Stimulated activated CD4-positive, alpha-beta T cell treated with anti-CD3 and anti-CD28 coated beads, Interleukin-12 subunit alpha, Interleukin-12 subunit beta, amount 100 ng/mL, for 48 hours (primary cell): ENCODE measurements around the gene ZNF853.

Experiments
- DNase-seq, 3 donors: peaks; one replicate each; pipeline ENCODE4 v3.0.0-alpha.2; 2020; ENCODE audit warnings: low read depth in 2 of 3, low spot score in 1 of 3

Gene ZNF853

GRCh38 chr7:6636741-6637543 is 21.5 kb downstream of the ZNF853 start, which contains the start of gene ZNF316:
Gene ZNF316, plus strand, starts transcription at chr7:6637318. Its CDS starts 5,092 bp downstream, at chr7:6642410.
- DNase-seq = peak in 2 of 3 donors; percentile 30 to 53

- peak; percentile 23 to 53 (median 38) for DNase-seq
Observed at GRCh38 chr7:6637544-6638229, 22.3 kb downstream of the ZNF853 start.

- no peak for DNase-seq
Observed at GRCh38 chr7:6639032-6639431, 23.6 kb downstream of the ZNF853 start.

GRCh38 chr7:6639627-6640026 is 24.2 kb downstream of the ZNF853 start:
- DNase-seq = no peak

- peak in 1 of 3 donors; percentile 28 for DNase-seq
Observed at GRCh38 chr7:6640246-6640721, 24.9 kb downstream of the ZNF853 start.

GRCh38 chr7:6641305-6642035 is 26.1 kb downstream of the ZNF853 start:
- DNase-seq = no peak

GRCh38 chr7:6642239-6642839 is 26.9 kb downstream of the ZNF853 start:
- no peak for DNase-seq

- no peak for DNase-seq
Observed at GRCh38 chr7:6642861-6643640, 27.6 kb downstream of the ZNF853 start.

- DNase-seq = no peak
Observed at GRCh38 chr7:6643915-6644625, 28.7 kb downstream of the ZNF853 start.

GRCh38 chr7:6644728-6645127 is 29.3 kb downstream of the ZNF853 start:
- no peak for DNase-seq

- DNase-seq = no peak
Observed at GRCh38 chr7:6646465-6646864, 31.1 kb downstream of the ZNF853 start.

- DNase-seq = no peak
Observed at GRCh38 chr7:6647080-6647479, 31.7 kb downstream of the ZNF853 start.

- no peak for DNase-seq
Observed at GRCh38 chr7:6647541-6647940, 32.1 kb downstream of the ZNF853 start.

GRCh38 chr7:6648066-6648814 is 32.8 kb downstream of the ZNF853 start:
- no peak for DNase-seq

GRCh38 chr7:6648815-6649104 is 33.4 kb downstream of the ZNF853 start:
- no peak for DNase-seq

GRCh38 chr7:6649241-6649961 is 34.0 kb downstream of the ZNF853 start:
- no peak for DNase-seq

GRCh38 chr7:6650086-6650485 is 34.7 kb downstream of the ZNF853 start:
- DNase-seq = no peak

GRCh38 chr7:6650521-6651011 is 35.2 kb downstream of the ZNF853 start:
- no peak for DNase-seq
